ENCODE data around the gene MYH14.

- TF ChIP-seq GATA2 (IDR thresholded peaks at IDR 0.05; ENCODE audit: low read depth, low read length), result no peak
- TF ChIP-seq GATA3 (IDR thresholded peaks at IDR 0.05; ENCODE audit: low read depth, low read length), result no peak
Observed at GRCh38 chr19:50198431-50199258, 4.8 kb upstream of the MYH14 start.

Data from SH-SY5Y (cell line).